Keratinocyte (primary cell): ENCODE measurements around the gene OTOR. TPM values are rescaled to one million over a fixed set of nuclear protein-coding genes. Genes with fewer than 3 reads are reported as not detected.

ENCODE experiments used
- DNase-seq: peaks from one replicate; pipeline ENCODE4 v3.0.0-alpha.2; 2011; ENCODE audit warnings: low read depth, missing footprints, low spot score
- FAIRE-seq: peaks from 2 replicates; lab custom pipeline; 2011; peaks lifted over from hg19 to GRCh38; lab: Jason Lieb, UNC
- H2AFZ ChIP-seq: 2 replicates; pipeline ENCODE4 v1.6.0; 2012; ENCODE audit warnings: low read length, control low read depth, inconsistent platforms; ENCODE audit not compliant: control insufficient read depth
- H3K27ac ChIP-seq: 2 replicates; pipeline ENCODE4 v1.5.1; 2011; ENCODE audit warnings: low read length; ENCODE audit not compliant: control insufficient read depth, insufficient read depth
- H3K27me3 ChIP-seq: 3 replicates; pipeline ENCODE4 v1.6.0; 2011; ENCODE audit warnings: low read length; ENCODE audit not compliant: control insufficient read depth, insufficient read depth; ENCODE audit errors: extremely low read depth
- H3K36me3 ChIP-seq, 2 experiments: 2 replicates in 1 of 2; 3 replicates in 1 of 2; pipeline ENCODE4 v1.5.1; 2011; ENCODE audit warnings: low read length in 2 of 2, mild to moderate bottlenecking in 1 of 2; ENCODE audit not compliant: control insufficient read depth in 2 of 2, insufficient read depth in 2 of 2; ENCODE audit errors: extremely low read depth in 1 of 2
- H3K4me1 ChIP-seq: 3 replicates; pipeline ENCODE4 v1.5.1; 2011; ENCODE audit warnings: low read length; ENCODE audit not compliant: control insufficient read depth, insufficient read depth; ENCODE audit errors: extremely low read depth
- H3K4me2 ChIP-seq: 3 replicates; pipeline ENCODE4 v1.6.0; 2011; ENCODE audit warnings: low read depth, low read length; ENCODE audit not compliant: control insufficient read depth, insufficient read depth; ENCODE audit errors: extremely low read depth
- H3K4me3 ChIP-seq, 3 experiments: fragments of 200-600 bp in 1 of 3; sonication (generic) in 1 of 3; 2 replicates in 2 of 3; 3 replicates in 1 of 3; pipeline ENCODE4 v1.5.1; 2011 to 2016; ENCODE audit warnings: low read length in 3 of 3, mild to moderate bottlenecking in 3 of 3, control low read depth in 2 of 3, inconsistent platforms in 1 of 3, low read depth in 1 of 3, mixed read lengths in 1 of 3, mixed run types in 1 of 3, moderate library complexity in 1 of 3; ENCODE audit not compliant: control insufficient read depth in 2 of 3, insufficient read depth in 2 of 3; ENCODE audit errors: extremely low read depth in 1 of 3
- H3K79me2 ChIP-seq: 2 replicates; pipeline ENCODE4 v1.6.0; 2012; ENCODE audit warnings: low read length; ENCODE audit not compliant: control insufficient read depth, insufficient read depth
- H3K9ac ChIP-seq: 3 replicates; pipeline ENCODE4 v1.6.0; 2011; ENCODE audit warnings: low read length; ENCODE audit not compliant: control insufficient read depth, insufficient read depth; ENCODE audit errors: extremely low read depth
- H3K9me1 ChIP-seq: 3 replicates; pipeline ENCODE4 v1.6.0; 2011; ENCODE audit warnings: low read length; ENCODE audit not compliant: control insufficient read depth, insufficient read depth; ENCODE audit errors: extremely low read depth
- H3K9me3 ChIP-seq: 2 replicates; pipeline ENCODE4 v1.5.1; 2012; ENCODE audit warnings: low read depth, low read length; ENCODE audit not compliant: control insufficient read depth
- H4K20me1 ChIP-seq: 3 replicates; pipeline ENCODE4 v1.6.0; 2011; ENCODE audit warnings: low read length; ENCODE audit not compliant: control insufficient read depth, insufficient read depth; ENCODE audit errors: extremely low read depth
- CTCF ChIP-seq, 3 experiments: IDR thresholded peaks in 1 of 3; conservative IDR thresholded peaks in 1 of 3; optimal IDR thresholded peaks in 1 of 3; 2 replicates in 2 of 3; 3 replicates in 1 of 3; pipeline versions ENCODE3 to v1.5.1; 2011; ENCODE audit warnings: low read length in 3 of 3, mild to moderate bottlenecking in 3 of 3, moderate library complexity in 2 of 3, control low read depth in 1 of 3, inconsistent platforms in 1 of 3; ENCODE audit not compliant: insufficient read depth in 2 of 3; ENCODE audit errors: extremely low read depth in 1 of 3
- EZH2 ChIP-seq: IDR thresholded peaks from one replicate; pipeline ENCODE4 v1.6.1; 2012; ENCODE audit warnings: inconsistent platforms, mild to moderate bottlenecking, low read length, moderate library complexity
- dilution Hi-C: fragments of 300-500 bp; cut with MboI; formaldehyde crosslinking; loops from one replicate; pipeline ENCODE4 v1.7.0; 2020; ENCODE audit warnings: low sequenced_read_pairs; ENCODE audit not compliant: extremely low pct_ligation_motif_present
- polyA plus RNA-seq, 5 experiments: library from polyadenylated mRNA; depleted of rRNA in 3 of 5; stranded (reverse) in 3 of 5; stranded (forward) in 1 of 5; unstranded in 1 of 5; fragments of >200 nt; gene quantifications; 1 replicate in 1 of 5; 2 replicates in 3 of 5; 3 replicates in 1 of 5; pipeline versions ENCODE4 v1.2.1 to v1.2.3, GENCODE V29; 2011 to 2012; ENCODE audit warnings: missing spikeins in 2 of 5, low read depth in 1 of 5, low replicate concordance in 1 of 5

The OTOR gene
- polyA plus RNA-seq, 1 donor (not counting 4 experiments of a cell fraction or from before 2014, with no cell fraction given): not detected

- H3K9me1 ChIP-seq: no peaks in the 10 kb centered on the region
- H4K20me1 ChIP-seq: no peaks in the 10 kb centered on the region
- FAIRE-seq (no peak), DNase-seq (no peak)
- no peak overlapping the region for H3K27ac ChIP-seq
- H3K4me2 ChIP-seq: no peak overlapping the region
- dilution Hi-C loops: no loop called here
- H3K9ac ChIP-seq: no peak overlapping the region
- no peaks in the 10 kb centered on the region for H3K9me3 ChIP-seq
- H3K36me3 ChIP-seq: no peaks in the 10 kb centered on the region
- no peaks in the 10 kb centered on the region for H3K79me2 ChIP-seq
- H2AFZ ChIP-seq: no peak overlapping the region
- H3K27me3 ChIP-seq: no peaks in the 10 kb centered on the region
- no peak for TF ChIP-seq CTCF (optimal IDR thresholded peaks at IDR 0.05 in 1 of 3, IDR thresholded peaks at IDR 0.05 in 1 of 3, conservative IDR thresholded peaks at IDR 0.05 in 1 of 3; ENCODE audit: extremely low read depth in 1 of 3, insufficient read depth in 2 of 3, low read length in 3 of 3)
- no peak for TF ChIP-seq EZH2
- H3K4me3 ChIP-seq: no peak overlapping the region
- no peaks in the 10 kb centered on the region for H3K4me1 ChIP-seq
Observed at GRCh38 chr20:16707674-16708073, 40.5 kb upstream of the OTOR start.

GRCh38 chr20:16708602-16709001 is 39.6 kb upstream of the OTOR start:
- no peak for TF ChIP-seq EZH2
- Histone ChIP-seq H3K4me1 (no peaks in the 10 kb centered on the region), H3K36me3 (no peaks in the 10 kb centered on the region), H3K9ac (no peak overlapping the region), H3K9me1 (no peaks in the 10 kb centered on the region), H3K27ac (no peak overlapping the region), H3K4me2 (no peak overlapping the region), H3K27me3 (no peaks in the 10 kb centered on the region), H2AFZ (no peak overlapping the region), H3K9me3 (no peaks in the 10 kb centered on the region), H3K4me3 (no peak overlapping the region), H3K79me2 (no peaks in the 10 kb centered on the region), H4K20me1 (no peaks in the 10 kb centered on the region)
- no peak for DNase-seq
- FAIRE-seq: no peak
- dilution Hi-C loops: no loop called here

DNA sequence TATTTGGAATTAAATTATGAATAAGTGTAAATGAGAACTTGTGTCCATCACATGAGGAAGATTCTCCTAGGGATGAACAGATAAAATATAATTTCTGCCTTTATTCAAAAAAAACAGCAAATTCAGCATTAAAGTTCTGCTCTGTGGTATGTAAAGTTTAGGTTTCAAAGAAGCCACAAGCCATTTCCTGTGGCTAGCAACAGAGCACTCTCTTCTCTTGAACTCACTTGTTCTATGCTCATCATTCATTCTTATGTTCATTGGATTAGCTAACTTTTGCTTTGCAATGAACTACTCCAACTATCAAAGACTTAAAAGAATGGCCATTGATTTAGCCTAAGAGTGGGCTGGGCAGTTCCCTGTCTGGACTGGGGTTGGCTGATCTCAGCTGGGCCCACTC is 39.1 kb upstream of the OTOR start:
- dilution Hi-C loops: no loop called here
- no peak overlapping the region for H3K4me3 ChIP-seq
- H3K36me3 ChIP-seq: no peaks in the 10 kb centered on the region
- H3K79me2 ChIP-seq: no peaks in the 10 kb centered on the region
- no peak overlapping the region for H3K27ac ChIP-seq
- H3K9me1 ChIP-seq: no peaks in the 10 kb centered on the region
- H2AFZ ChIP-seq: no peak overlapping the region
- no peaks in the 10 kb centered on the region for H3K9me3 ChIP-seq
- FAIRE-seq (no peak), DNase-seq (no peak)
- H3K9ac ChIP-seq: no peak overlapping the region
- TF ChIP-seq CTCF (optimal IDR thresholded peaks at IDR 0.05 in 1 of 3, IDR thresholded peaks at IDR 0.05 in 1 of 3, conservative IDR thresholded peaks at IDR 0.05 in 1 of 3; ENCODE audit: extremely low read depth in 1 of 3, insufficient read depth in 2 of 3, low read length in 3 of 3) (no peak), EZH2 (no peak)
- H3K27me3 ChIP-seq: no peaks in the 10 kb centered on the region
- no peaks in the 10 kb centered on the region for H3K4me1 ChIP-seq
- H4K20me1 ChIP-seq: no peaks in the 10 kb centered on the region
- no peak overlapping the region for H3K4me2 ChIP-seq
